SJCRH30 (cell line): Measurements from ENCODE around the gene SLC5A11. TPM values are rescaled to one million over a fixed set of nuclear protein-coding genes. Genes with fewer than 3 reads are reported as not detected.
"Not testable (repeated sequence)": the region's sequence is repeated elsewhere in the genome, so short reads cannot be mapped to it uniquely, and the experiment has no call there.

Experiments used
- DNase-seq, 2 experiments: peaks; one replicate each; pipeline ENCODE4 v3.0.0-alpha.2; 2015 to 2020
- H3K27ac ChIP-seq: fragments of 250-450 bp; sonication (Bioruptor Pico); 2 replicates; pipeline ENCODE4 v1.5.1; 2020; ENCODE audit warnings: mild to moderate bottlenecking, moderate library complexity
- H3K27me3 ChIP-seq: fragments of 250-450 bp; sonication (Bioruptor Pico); 2 replicates; pipeline ENCODE4 v1.5.1; 2020; ENCODE audit warnings: mild to moderate bottlenecking, moderate library complexity
- H3K36me3 ChIP-seq: fragments of 250-450 bp; sonication (Bioruptor Pico); 2 replicates; pipeline ENCODE4 v1.5.1; 2020; ENCODE audit warnings: mild to moderate bottlenecking, moderate library complexity
- H3K4me1 ChIP-seq: fragments of 250-450 bp; sonication (Bioruptor Pico); 2 replicates; pipeline ENCODE4 v1.5.1; 2020; ENCODE audit warnings: mild to moderate bottlenecking, moderate library complexity
- H3K4me3 ChIP-seq: fragments of 250-450 bp; sonication (Bioruptor Pico); 2 replicates; pipeline ENCODE4 v1.5.1; 2020; ENCODE audit warnings: mild to moderate bottlenecking, moderate library complexity
- H3K9me3 ChIP-seq: fragments of 250-450 bp; sonication (Bioruptor Pico); replicated peaks from 2 replicates; pipeline ENCODE4 v1.5.1; 2020; ENCODE audit warnings: mild to moderate bottlenecking, moderate library complexity
- total RNA-seq: library from RNA; depleted of rRNA; stranded (reverse); fragments of >200 nt; shearing (Covaris generic); gene quantifications from 2 replicates; pipeline ENCODE4 v1.2.3, GENCODE V29; 2014

The SLC5A11 gene
- total RNA-seq, 1 experiment from 2014 or later: 0.06 TPM

GRCh38 chr16:24863582-24864437, 18.0 kb downstream of the SLC5A11 start:
- Histone ChIP-seq H3K4me3 (no peak overlapping the region), H3K27ac (no peak overlapping the region), H3K9me3 (peaks cover 6% of the 10 kb centered on the region; the same call in 1 of the 2 replicates), H3K36me3 (no peaks in the 10 kb centered on the region), H3K4me1 (no peaks in the 10 kb centered on the region), H3K27me3 (no peaks in the 10 kb centered on the region)
- peak in 1 of 2 experiments; percentile 38 for DNase-seq

GRCh38 chr16:24869033-24869432, 23.3 kb downstream of the SLC5A11 start:
- no peak overlapping the region for H3K4me3 ChIP-seq
- no peak for DNase-seq
- H3K4me1 ChIP-seq: no peaks in the 10 kb centered on the region
- no peaks in the 10 kb centered on the region for H3K36me3 ChIP-seq
- H3K9me3 ChIP-seq: peaks cover 4% of the 10 kb centered on the region; the same call in 1 of the 2 replicates
- H3K27ac ChIP-seq: no peak overlapping the region
- no peaks in the 10 kb centered on the region for H3K27me3 ChIP-seq

GRCh38 chr16:24871891-24872290, 26.1 kb downstream of the SLC5A11 start:
- Histone ChIP-seq H3K9me3 (no peaks in the 10 kb centered on the region), H3K27ac (no peak overlapping the region), H3K36me3 (no peaks in the 10 kb centered on the region), H3K4me1 (no peaks in the 10 kb centered on the region), H3K4me3 (no peak overlapping the region), H3K27me3 (no peaks in the 10 kb centered on the region)
- DNase-seq: no peak

GRCh38 chr16:24873028-24873427, 27.3 kb downstream of the SLC5A11 start:
- H3K4me3 ChIP-seq: no peak overlapping the region
- H3K27me3 ChIP-seq: no peaks in the 10 kb centered on the region
- H3K4me1 ChIP-seq: no peaks in the 10 kb centered on the region
- DNase-seq: no peak
- no peak overlapping the region for H3K27ac ChIP-seq
- no peaks in the 10 kb centered on the region for H3K9me3 ChIP-seq
- no peaks in the 10 kb centered on the region for H3K36me3 ChIP-seq

GRCh38 chr16:24875466-24875865, 29.7 kb downstream of the SLC5A11 start:
- no peak overlapping the region for H3K4me3 ChIP-seq
- H3K36me3 ChIP-seq: no peaks in the 10 kb centered on the region
- no peaks in the 10 kb centered on the region for H3K9me3 ChIP-seq
- DNase-seq: no peak
- H3K27ac ChIP-seq: no peak overlapping the region
- no peaks in the 10 kb centered on the region for H3K27me3 ChIP-seq
- no peaks in the 10 kb centered on the region for H3K4me1 ChIP-seq

GRCh38 chr16:24876231-24876630, 30.5 kb downstream of the SLC5A11 start:
- Histone ChIP-seq H3K9me3 (no peaks in the 10 kb centered on the region), H3K4me1 (no peaks in the 10 kb centered on the region), H3K27me3 (no peaks in the 10 kb centered on the region), H3K36me3 (no peaks in the 10 kb centered on the region), H3K27ac (no peak overlapping the region), H3K4me3 (no peak overlapping the region)
- no peak for DNase-seq

GRCh38 chr16:24879684-24880083, 33.9 kb downstream of the SLC5A11 start:
- no peak overlapping the region for H3K27ac ChIP-seq
- no peaks in the 10 kb centered on the region for H3K36me3 ChIP-seq
- no peak overlapping the region for H3K4me3 ChIP-seq
- no peak for DNase-seq
- H3K27me3 ChIP-seq: no peaks in the 10 kb centered on the region
- H3K4me1 ChIP-seq: no peaks in the 10 kb centered on the region
- H3K9me3 ChIP-seq: no peaks in the 10 kb centered on the region

- H3K4me1 ChIP-seq: no peaks in the 10 kb centered on the region
- peak; percentile 18 to 37 for DNase-seq
These were observed 38.0 kb downstream of the SLC5A11 start for GRCh38 chr16:24883714-24884151.

GRCh38 chr16:24887472-24887871, 41.7 kb downstream of the SLC5A11 start:
- Histone ChIP-seq H3K27me3 (no peaks in the 10 kb centered on the region), H3K4me3 (no peak overlapping the region), H3K36me3 (no peaks in the 10 kb centered on the region), H3K27ac (no peak overlapping the region), H3K9me3 (no peaks in the 10 kb centered on the region; the same call in 1 of the 2 replicates), H3K4me1 (no peaks in the 10 kb centered on the region)
- DNase-seq: no peak

More at GRCh38 chr16:24883714-24884151, 38.0 kb downstream of the SLC5A11 start:
- Histone ChIP-seq H3K9me3 (no peaks in the 10 kb centered on the region; the same call in 1 of the 2 replicates), H3K36me3 (no peaks in the 10 kb centered on the region), H3K27me3 (no peaks in the 10 kb centered on the region), H3K4me3 (no peak overlapping the region), H3K27ac (no peak overlapping the region)

GRCh38 chr16:24890746-24891145, 45.0 kb downstream of the SLC5A11 start:
- DNase-seq: peak; percentile 13 to 25
- no peaks in the 10 kb centered on the region for H3K27me3 ChIP-seq

GRCh38 chr16:24896439-24896838, 50.7 kb downstream of the SLC5A11 start:
- no peaks in the 10 kb centered on the region for H3K36me3 ChIP-seq
- no peak overlapping the region for H3K27ac ChIP-seq
- H3K4me3 ChIP-seq: no peak overlapping the region
- H3K4me1 ChIP-seq: no peaks in the 10 kb centered on the region
- no peaks in the 10 kb centered on the region for H3K9me3 ChIP-seq
- H3K27me3 ChIP-seq: no peaks in the 10 kb centered on the region
- no peak for DNase-seq

More at GRCh38 chr16:24890746-24891145, 45.0 kb downstream of the SLC5A11 start:
- Histone ChIP-seq H3K4me3 (no peak overlapping the region), H3K36me3 (no peaks in the 10 kb centered on the region), H3K27ac (no peak overlapping the region), H3K9me3 (no peaks in the 10 kb centered on the region; the same call in 1 of the 2 replicates), H3K4me1 (no peaks in the 10 kb centered on the region)

- not testable (repeated sequence) for DNase-seq
These were observed 51.8 kb downstream of the SLC5A11 start for GRCh38 chr16:24897522-24897921.

GRCh38 chr16:24900230-24900629, 54.5 kb downstream of the SLC5A11 start:
- Histone ChIP-seq H3K27me3 (no peaks in the 10 kb centered on the region), H3K9me3 (no peaks in the 10 kb centered on the region), H3K36me3 (no peaks in the 10 kb centered on the region), H3K27ac (no peak overlapping the region), H3K4me3 (no peak overlapping the region), H3K4me1 (no peaks in the 10 kb centered on the region)
- peak in 1 of 2 experiments; percentile 37 for DNase-seq

More at GRCh38 chr16:24897522-24897921, 51.8 kb downstream of the SLC5A11 start:
- not testable (repeated sequence) for H3K4me1 ChIP-seq, H3K27ac ChIP-seq, H3K9me3 ChIP-seq, H3K36me3 ChIP-seq, H3K4me3 ChIP-seq, H3K27me3 ChIP-seq

- H3K36me3 ChIP-seq: no peaks in the 10 kb centered on the region
- no peaks in the 10 kb centered on the region for H3K9me3 ChIP-seq
- H3K27ac ChIP-seq: no peak overlapping the region
- no peaks in the 10 kb centered on the region for H3K27me3 ChIP-seq
- peak in 1 of 2 experiments; percentile 16 for DNase-seq
- H3K4me1 ChIP-seq: no peaks in the 10 kb centered on the region
- H3K4me3 ChIP-seq: no peak overlapping the region
These were observed 60.5 kb downstream of the SLC5A11 start for GRCh38 chr16:24906199-24906808.

GRCh38 chr16:24906901-24907300, 61.1 kb downstream of the SLC5A11 start:
- no peaks in the 10 kb centered on the region for H3K9me3 ChIP-seq
- H3K4me1 ChIP-seq: no peaks in the 10 kb centered on the region
- no peak overlapping the region for H3K4me3 ChIP-seq
- DNase-seq: no peak
- no peaks in the 10 kb centered on the region for H3K36me3 ChIP-seq
- no peak overlapping the region for H3K27ac ChIP-seq
- H3K27me3 ChIP-seq: no peaks in the 10 kb centered on the region
